ENCODE results near the gene HLA-DQB1.
"Not testable (repeated sequence)": the region's sequence is repeated elsewhere in the genome, so short reads cannot be mapped to it uniquely, and the experiment has no call there.

HLA-DQB1 gene

GRCh38 chr6:32666420-32667300, at the start of gene HLA-DQB1:
Gene HLA-DQB1, minus strand, starts transcription at chr6:32666657. Its CDS starts 50 bp downstream, at chr6:32666607.
- DNase-seq: peak; percentile 60

GRCh38 chr6:32713241-32713640, 46.8 kb upstream of the HLA-DQB1 start:
- no peak for DNase-seq

DNA sequence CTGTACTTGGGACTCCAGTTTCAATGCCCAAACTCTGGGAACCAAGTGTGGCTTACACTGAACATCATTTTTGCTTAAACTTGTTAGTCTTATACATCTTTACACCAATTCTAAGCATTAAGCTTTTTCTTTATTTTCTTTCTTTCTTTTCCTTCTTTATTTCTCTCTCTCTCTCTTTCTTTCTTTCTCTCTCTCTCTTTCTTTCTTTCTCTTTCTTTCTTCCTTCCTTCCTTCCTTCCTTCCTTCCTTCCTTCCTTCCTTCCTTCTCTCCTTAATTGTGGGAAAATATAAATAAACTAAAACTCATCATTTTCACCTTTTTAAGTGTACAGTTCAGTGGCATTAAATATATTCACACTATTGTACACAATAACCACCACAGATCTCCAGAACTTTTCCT, 43.2 kb upstream of the HLA-DQB1 start:
- no peak for DNase-seq

- DNase-seq: not testable (repeated sequence)
These were observed 38.7 kb upstream of the HLA-DQB1 start for GRCh38 chr6:32705164-32705563.

GRCh38 chr6:32703347-32703746, 36.9 kb upstream of the HLA-DQB1 start:
- no peak for DNase-seq

GRCh38 chr6:32700391-32701040, 34.1 kb upstream of the HLA-DQB1 start:
- peak; percentile 19 for DNase-seq

DNA sequence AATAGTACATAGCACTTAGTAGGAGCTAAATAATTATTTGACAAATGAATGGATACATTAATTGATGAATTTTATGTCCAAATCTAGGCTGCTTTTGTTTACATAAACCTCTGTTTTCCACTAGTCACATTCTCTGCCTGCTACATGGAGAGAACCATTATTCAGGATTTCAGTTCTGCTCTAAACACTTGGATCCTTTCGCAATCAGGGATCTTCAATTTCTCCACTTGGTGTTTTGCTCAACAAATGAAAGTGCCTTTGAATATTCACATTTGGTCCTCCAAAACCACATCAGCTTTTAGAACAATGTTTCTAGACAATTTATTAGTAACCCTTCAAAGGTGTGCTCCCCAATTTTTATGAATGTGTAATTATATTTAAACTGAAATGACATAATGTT, 30.6 kb upstream of the HLA-DQB1 start:
- no peak for DNase-seq

DNA sequence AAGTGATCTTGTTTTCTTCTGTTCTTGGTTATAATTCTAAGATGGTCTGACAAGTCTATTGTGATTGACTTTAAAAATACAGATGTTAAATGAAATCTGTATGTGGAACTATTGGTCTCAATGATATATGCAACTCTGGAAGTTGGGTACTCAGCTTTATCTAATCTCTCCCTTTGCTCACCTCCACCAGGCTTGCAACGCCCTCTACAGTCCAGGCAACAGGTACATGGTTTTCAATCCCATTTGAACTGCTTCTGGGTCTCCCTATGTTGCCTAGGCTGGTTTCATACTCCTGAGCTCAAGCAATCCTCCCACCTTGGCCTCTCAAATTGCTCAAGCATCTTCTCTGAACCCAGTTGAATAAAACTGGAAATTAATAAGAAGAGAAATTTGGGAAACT, 25.6 kb upstream of the HLA-DQB1 start:
- peak; percentile 55 for DNase-seq

GRCh38 chr6:32689531-32690501, 23.4 kb upstream of the HLA-DQB1 start:
- no peak for DNase-seq

DNA sequence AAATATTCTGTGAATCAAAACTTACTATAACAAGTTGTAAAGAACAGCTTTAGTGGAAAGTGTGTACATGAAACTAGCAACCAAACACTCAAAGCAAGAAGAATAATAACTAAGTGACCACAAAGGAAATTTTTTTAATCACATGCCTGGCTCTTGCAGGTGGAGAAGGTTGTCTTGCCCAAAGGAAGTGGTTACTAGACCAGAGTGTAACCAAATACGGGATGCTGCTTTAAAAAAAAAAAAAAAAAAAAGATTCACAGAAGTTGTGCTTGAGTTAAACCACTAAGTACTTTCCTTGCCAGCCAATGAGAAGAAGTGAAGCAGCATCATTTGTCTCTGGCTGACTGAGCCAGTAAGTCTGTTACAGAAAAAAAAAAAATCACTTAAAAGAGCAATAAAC, 19.1 kb upstream of the HLA-DQB1 start:
- DNase-seq: no peak

GRCh38 chr6:32684246-32684645, 17.8 kb upstream of the HLA-DQB1 start:
- no peak for DNase-seq

- DNase-seq: no peak
These were observed 13.6 kb upstream of the HLA-DQB1 start for GRCh38 chr6:32680055-32680454.

DNA sequence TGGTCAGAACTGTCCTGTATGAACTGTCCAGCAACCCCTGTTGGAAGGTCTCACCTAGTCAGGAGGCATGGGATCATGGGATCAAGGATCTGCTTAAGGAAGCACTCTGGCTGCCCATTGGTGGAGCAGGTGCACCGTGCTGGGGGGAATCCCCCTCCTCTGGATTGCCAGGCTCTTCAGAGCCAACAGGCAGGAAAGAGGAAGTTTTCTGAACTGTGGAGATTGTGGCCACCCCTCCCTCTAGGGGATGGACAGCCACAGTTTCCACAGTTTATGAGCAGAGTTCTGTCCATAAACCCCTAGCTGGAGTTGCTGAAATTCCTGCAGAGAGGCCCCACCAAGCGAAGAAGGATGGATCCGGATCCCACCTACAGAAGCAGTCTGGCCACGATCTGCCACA, 13.0 kb upstream of the HLA-DQB1 start:
- DNase-seq: no peak

DNA sequence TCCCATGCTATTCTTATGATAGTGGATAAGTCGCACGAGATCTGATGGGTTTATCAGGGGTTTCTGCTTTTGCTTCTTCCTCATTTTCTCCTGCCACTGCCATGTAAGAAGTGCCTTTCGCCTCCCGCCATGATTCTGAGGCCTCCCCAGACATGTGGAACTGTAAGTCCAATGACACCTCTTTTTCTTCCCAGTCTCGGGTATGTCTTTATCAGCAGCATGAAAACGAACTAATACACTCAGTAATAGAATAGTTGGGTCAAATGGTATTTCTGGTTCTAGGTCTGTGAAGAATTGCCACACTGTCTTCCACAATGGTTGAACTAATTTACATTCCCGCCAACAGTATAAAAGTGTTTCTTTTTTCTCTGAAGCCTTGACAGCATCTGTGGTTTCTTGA, 7.7 kb upstream of the HLA-DQB1 start:
- not testable (repeated sequence) for DNase-seq

GRCh38 chr6:32671908-32672307, 5.5 kb upstream of the HLA-DQB1 start:
- DNase-seq: not testable (repeated sequence)

- DNase-seq: no peak
These were observed 3.4 kb upstream of the HLA-DQB1 start for GRCh38 chr6:32669893-32670292.

- DNase-seq: no peak
These were observed 2.8 kb upstream of the HLA-DQB1 start for GRCh38 chr6:32669240-32669639.

GRCh38 chr6:32668226-32668747, 1.8 kb upstream of the HLA-DQB1 start:
- DNase-seq: peak; percentile 51

DNA sequence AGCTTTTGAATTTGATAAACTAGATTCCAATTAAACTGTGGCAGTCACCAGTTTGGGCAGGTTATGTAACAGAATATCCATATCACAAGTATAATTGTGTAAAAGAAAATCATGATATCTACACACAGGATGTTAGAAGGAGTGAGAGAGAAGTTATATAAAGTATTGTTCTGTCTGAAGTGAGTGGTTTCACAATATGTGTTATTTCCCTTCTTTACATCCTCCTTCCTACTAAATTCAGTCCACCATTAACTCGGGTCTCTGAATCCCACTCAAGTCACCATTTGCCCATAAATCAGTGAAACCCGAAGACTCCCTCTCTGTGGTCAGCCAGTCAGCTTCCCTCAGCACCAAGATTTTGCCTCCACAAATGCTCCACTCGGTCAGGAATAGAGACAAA, 796 bp downstream of the HLA-DQB1 start:
- DNase-seq: no peak

DNA sequence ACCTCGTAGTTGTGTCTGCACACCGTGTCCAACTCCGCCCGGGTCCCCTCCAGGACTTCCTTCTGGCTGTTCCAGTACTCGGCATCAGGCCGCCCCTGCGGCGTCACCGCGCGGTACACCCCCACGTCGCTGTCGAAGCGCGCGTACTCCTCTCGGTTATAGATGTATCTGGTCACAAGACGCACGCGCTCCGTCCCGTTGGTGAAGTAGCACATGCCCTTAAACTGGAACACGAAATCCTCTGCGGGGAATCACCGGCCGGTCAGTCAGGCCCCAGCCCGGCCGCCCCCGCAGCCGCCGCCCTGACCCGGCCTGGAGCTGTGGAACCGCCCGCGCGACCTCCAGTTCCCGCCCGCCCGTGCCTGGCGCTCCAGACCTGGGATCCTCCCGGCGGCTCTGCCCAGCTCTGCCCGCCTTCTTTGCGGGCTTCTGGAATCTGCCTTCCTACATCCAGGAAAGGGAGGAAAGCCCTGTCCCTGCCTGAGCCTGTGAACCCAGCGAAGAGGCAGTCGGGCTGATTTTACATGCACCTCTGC, 1.6 kb downstream of the HLA-DQB1 start:
- peak; percentile 52 for DNase-seq

DNA sequence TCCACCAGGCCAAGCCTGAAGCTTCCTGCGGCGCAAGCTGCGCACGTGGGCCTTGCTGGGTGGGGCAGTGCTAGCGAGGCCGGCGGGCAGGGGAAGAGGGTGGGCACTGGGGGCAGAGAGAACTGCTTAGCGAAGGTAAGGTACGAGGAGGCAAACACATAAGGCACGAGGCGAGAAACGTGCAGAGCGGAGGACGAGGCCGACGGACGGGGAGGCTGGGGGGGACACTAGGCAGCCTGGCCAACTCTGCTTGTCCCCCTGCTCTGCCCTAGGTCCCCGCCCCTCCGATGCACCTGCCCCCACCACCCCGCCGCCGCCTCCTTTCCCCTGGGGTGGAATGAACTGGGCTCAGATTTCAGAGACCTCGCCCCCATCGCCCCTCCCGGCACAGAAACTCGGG, 2.1 kb downstream of the HLA-DQB1 start:
- DNase-seq: no peak

DNA sequence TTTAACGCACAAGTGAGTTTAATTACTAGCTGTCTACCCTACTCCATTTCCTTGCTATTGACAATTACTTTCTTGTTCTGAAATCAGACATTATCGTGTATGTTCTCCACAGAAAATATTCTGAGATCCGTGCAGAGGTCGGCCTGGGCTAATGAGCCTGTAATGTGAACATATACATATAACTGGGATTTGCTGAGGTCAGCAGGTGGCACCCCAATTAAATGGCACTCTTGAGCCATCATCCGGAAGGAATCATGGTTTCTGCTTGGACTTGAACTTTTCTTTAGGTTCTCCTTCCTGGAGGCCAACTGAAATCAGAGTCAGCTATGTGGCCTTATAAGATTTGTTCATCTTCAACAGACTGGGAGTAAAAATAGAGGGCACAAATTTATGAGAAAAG, 3.6 kb downstream of the HLA-DQB1 start:
- no peak for DNase-seq

DNA sequence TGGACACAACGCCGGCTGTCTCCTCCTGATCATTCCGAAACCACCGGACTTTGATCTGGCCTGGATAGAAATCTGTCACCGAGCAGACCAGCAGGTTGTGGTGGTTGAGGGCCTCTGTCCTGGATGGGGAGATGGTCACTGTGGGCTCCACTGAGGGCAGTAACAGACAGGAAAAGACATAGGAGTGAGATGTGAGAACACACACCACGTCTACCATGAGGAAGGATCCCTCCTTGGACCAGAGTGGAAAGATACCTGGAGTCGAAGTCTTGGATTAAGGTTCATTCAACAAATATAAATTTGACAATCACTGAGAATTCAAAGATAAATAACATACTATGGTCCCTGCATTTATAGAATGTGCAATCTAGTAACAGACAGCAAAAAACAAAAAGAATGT, 4.4 kb downstream of the HLA-DQB1 start:
- no peak for DNase-seq
